HepG2 (cell line): ENCODE measurements around the gene MRPL2. TPM values are rescaled to one million over a fixed set of nuclear protein-coding genes. Genes with fewer than 3 reads are reported as not detected.

Source experiments
- ATAC-seq: fragments of 200-7000 bp; cut with Tn5 transposase; 3 replicates; pipeline ENCODE4 v1.9.1; 2020; ENCODE audit warnings: mild to moderate bottlenecking, moderate library complexity
- BruUV-seq: library from RNA; stranded (reverse); fragments of 400-500 nt; replicated peaks from 2 replicates; lab custom pipeline; 2021; lab: Mats Ljungman, UMichigan
- CTCF ChIA-PET: fragments of 300-600 bp; formaldehyde crosslinking; extraction: SDS; loops from one replicate; lab custom pipeline; 2021; ENCODE audit warnings: low total read pairs, inconsistent platforms, low intra/inter-chr PET ratio; lab: Yijun Ruan, JAX
- POLR2A ChIA-PET: fragments of 350-600 bp; sonication (Branson Sonifier 250); formaldehyde crosslinking; loops from one replicate; lab custom pipeline; 2020; ENCODE audit warnings: antibody characterized with exemption, inconsistent platforms; lab: Yijun Ruan, JAX
- DNase-seq: peaks from one replicate; pipeline ENCODE4 v3.0.0-alpha.2; 2015; ENCODE audit warnings: low spot score
- FAIRE-seq: peaks from 3 replicates; lab custom pipeline; 2011; peaks lifted over from hg19 to GRCh38; lab: Jason Lieb, UNC
- H2AFZ ChIP-seq: one replicate; pipeline ENCODE4 v1.6.1; 2011; ENCODE audit warnings: low read length, inconsistent platforms
- H3K27ac ChIP-seq: fragments of 300-600 bp; 3 replicates; pipeline ENCODE4 v1.8.0; 2011; ENCODE audit warnings: mixed run types, mild to moderate bottlenecking, mixed read lengths, low read length, inconsistent platforms; ENCODE audit not compliant: insufficient read depth; ENCODE audit errors: extremely low read length
- H3K27me3 ChIP-seq, 2 experiments: fragments of 200-600 bp in 1 of 2; 2 replicates in 1 of 2; 3 replicates in 1 of 2; pipeline versions ENCODE4 v1.6.0 to v1.8.0; 2011; ENCODE audit warnings: low read length in 2 of 2, mild to moderate bottlenecking in 2 of 2, moderate library complexity in 2 of 2, inconsistent platforms in 1 of 2; ENCODE audit not compliant: insufficient read depth in 2 of 2, control insufficient read depth in 1 of 2
- H3K36me3 ChIP-seq, 2 experiments: fragments of 200-600 bp in 1 of 2; replicated peaks in 1 of 2; 2 replicates in 1 of 2; 3 replicates in 1 of 2; pipeline versions ENCODE4 v1.5.1 to v1.8.0; 2011; ENCODE audit warnings: low read length in 2 of 2, inconsistent platforms in 1 of 2; ENCODE audit not compliant: insufficient read depth in 2 of 2, control insufficient read depth in 1 of 2
- H3K4me1 ChIP-seq: 2 replicates; pipeline ENCODE4 v1.5.1; 2012; ENCODE audit warnings: low read length, inconsistent platforms; ENCODE audit not compliant: insufficient read depth
- H3K4me2 ChIP-seq: 2 replicates; pipeline ENCODE4 v1.6.0; 2011; ENCODE audit warnings: low read depth, low read length, inconsistent platforms
- H3K4me3 ChIP-seq, 3 experiments: fragments of 200-600 bp in 1 of 3; sonication (generic), shearing (Covaris generic) in 1 of 3; replicated peaks in 1 of 3; 2 replicates each; pipeline ENCODE4 v1.5.1; 2011 to 2016; ENCODE audit warnings: low read length in 3 of 3, inconsistent platforms in 2 of 3, low read depth in 2 of 3, mild to moderate bottlenecking in 2 of 3, control low read depth in 1 of 3, mixed read lengths in 1 of 3; ENCODE audit not compliant: insufficient read depth in 1 of 3
- H3K79me2 ChIP-seq: one replicate; pipeline ENCODE4 v1.6.1; 2011; ENCODE audit warnings: low read length, inconsistent platforms; ENCODE audit not compliant: insufficient read depth
- H3K9ac ChIP-seq: 2 replicates; pipeline ENCODE4 v1.6.0; 2011; ENCODE audit warnings: mild to moderate bottlenecking, low read depth, low read length, inconsistent platforms; ENCODE audit not compliant: insufficient read depth
- H3K9me3 ChIP-seq: 2 replicates; pipeline ENCODE4 v1.5.1; 2012; ENCODE audit warnings: mild to moderate bottlenecking, low read length
- H4K20me1 ChIP-seq: 2 replicates; pipeline ENCODE4 v1.6.0; 2011; ENCODE audit warnings: inconsistent platforms, mild to moderate bottlenecking, low read length, moderate library complexity; ENCODE audit not compliant: insufficient read depth
- ARNT ChIP-seq: fragments of 450-650 bp; IDR thresholded peaks from 2 replicates; pipeline ENCODE4 v1.6.1; 2017
- ETV5 ChIP-seq: IDR thresholded peaks from 2 replicates; pipeline ENCODE4 v1.6.1; 2018; ENCODE audit warnings: missing biosample characterization, missing genetic modification reagents, inconsistent platforms, borderline replicate concordance
- FOXA1 ChIP-seq, 2 experiments: fragments of 450-650 bp in 1 of 2; sonication (generic) in 1 of 2; formaldehyde crosslinking in 1 of 2; IDR thresholded peaks; 2 replicates each; pipeline versions ENCODE4 v1.4.0 to v1.6.1; 2016 to 2020; ENCODE audit warnings: missing genetic modification reagents in 1 of 2
- GPBP1L1 ChIP-seq: sonication (generic); formaldehyde crosslinking; IDR thresholded peaks from 2 replicates; pipeline ENCODE4 v1.5.0; 2020; ENCODE audit warnings: mild to moderate bottlenecking, missing genetic modification reagents
- JUN ChIP-seq: sonication (generic); formaldehyde crosslinking; IDR thresholded peaks from 2 replicates; pipeline ENCODE4 v1.4.0; 2020; ENCODE audit warnings: mild to moderate bottlenecking, missing genetic modification reagents
- PRDM4 ChIP-seq: sonication (generic); formaldehyde crosslinking; IDR thresholded peaks from 2 replicates; pipeline ENCODE4 v1.9.0; 2021; ENCODE audit warnings: missing genetic modification reagents, borderline replicate concordance
- TOPORS ChIP-seq: sonication (generic); formaldehyde crosslinking; IDR thresholded peaks from 2 replicates; pipeline ENCODE4 v1.8.0; 2023; ENCODE audit warnings: mild to moderate bottlenecking, missing genetic modification reagents
- ZBTB4 ChIP-seq: sonication (generic); formaldehyde crosslinking; IDR thresholded peaks from 2 replicates; pipeline ENCODE4 v1.4.0; 2020; ENCODE audit warnings: missing genetic modification reagents, mild to moderate bottlenecking, borderline replicate concordance
- ZNF792 ChIP-seq: IDR thresholded peaks from 2 replicates; pipeline ENCODE4 v1.6.1; 2016
- WGBS: methylation state at CpG from one replicate; pipeline ENCODE4 v1.1.6; 2017; ENCODE audit warnings: low lambda C conversion rate; 5-methylcytosine and 5-hydroxymethylcytosine counted together
- in situ Hi-C: cut with HindIII; loops from 2 replicates; pipeline ENCODE4 v1.10.0; 2017; ENCODE audit warnings: low pct_unique_long_range_greater_than_20kb; ENCODE audit not compliant: extremely low pct_ligation_motif_present
- intact Hi-C: fragments of 100-400 bp; cut with micrococcal nuclease; formaldehyde crosslinking; loops from one replicate; pipeline ENCODE4 v1.10.0; 2022; ENCODE audit not compliant: unreplicated experiment
- polyA plus RNA-seq, 8 experiments: library from polyadenylated mRNA; depleted of rRNA in 3 of 8; stranded (reverse) in 7 of 8; unstranded in 1 of 8; fragments of >200 nt; fragmentation: Illumina TruSeq in 4 of 8; extraction: Trizol in 4 of 8; gene quantifications; 2 replicates each; pipeline versions ENCODE4 v1.2.1 to v1.2.3, GENCODE V29; 2011 to 2016; ENCODE audit warnings: low read depth in 4 of 8, missing spikeins in 1 of 8, mixed read lengths in 1 of 8; ENCODE audit not compliant: insufficient read depth in 1 of 8
- total RNA-seq, 5 experiments: library from RNA; depleted of rRNA; stranded (reverse); fragments of >200 nt; fragmentation: Illumina TruSeq; extraction: Trizol; gene quantifications; 2 replicates each; pipeline ENCODE4 v1.2.3, GENCODE V29; 2016; ENCODE audit warnings: low read depth in 1 of 5
- TF ChIP-seq, protein P1 (sequence below): sonication (generic); formaldehyde crosslinking; conservative IDR thresholded peaks from 2 replicates; pipeline ENCODE4 v1.8.0; 2022; ENCODE audit warnings: low read depth, missing genetic modification reagents

Gene MRPL2
- total and polyA plus RNA-seq, 2 of the 13 experiments (the other 11 are each of a cell fraction or from before 2014, with no cell fraction given) = 56.8 to 65.6 TPM

- peaks cover 17 to 48% of the 10 kb centered on the region in 2 experiments for H3K36me3 ChIP-seq
- peak overlapping the region; percentile 75 to 96 (median 94); a peak in 5 of 6 replicates for H3K4me3 ChIP-seq
- peak overlapping the region; percentile 84 for H3K27ac ChIP-seq
- intact Hi-C loops = loop anchor here (5.0 kb wide), 1 partner anchor 40 kb away; the partner anchor contains the start of genes KLHDC3 and MEA1
- ChIA-PET POLR2A (interaction anchor here (0.9 to 3.4 kb wide), 3 partner anchors 38 to 123 kb away, joined by 3 to 45 read pairs (median 16); partner anchors contain the start of genes CNPY3, KLHDC3 and MEA1), CTCF (no interaction called here)
- no peak for FAIRE-seq
- peaks cover 31% of the 10 kb centered on the region for H3K79me2 ChIP-seq
- peak overlapping the region; percentile 98 for H3K9ac ChIP-seq
- H4K20me1 ChIP-seq = no peaks in the 10 kb centered on the region
- in situ Hi-C loops = no loop called here
- WGBS = 96% methylated on average over 19 of the region's 19 CpGs
- H3K4me1 ChIP-seq = peaks cover 37% of the 10 kb centered on the region
- H3K4me2 ChIP-seq = peak overlapping the region; percentile 91
- no peak for DNase-seq
- H3K9me3 ChIP-seq = no peaks in the 10 kb centered on the region
- TSS peak; percentile 42 for BruUV-seq
- H3K27me3 ChIP-seq = no peaks in the 10 kb centered on the region
- H2AFZ ChIP-seq = no peak overlapping the region
- ATAC-seq = no peak
- TF ChIP-seq ZNF792 (CRISPR knock-in tag) = no peak
- TF ChIP-seq ZBTB4 = peak; percentile 86; the same call in 1 of the 2 replicates
- TF ChIP-seq ETV5 = no peak
- TF ChIP-seq FOXA1 (IDR thresholded peaks at IDR 0.05) = 0 out of 2 replicates have a peak, but pooled peaks have one; percentile 8
- no peak for TF ChIP-seq FOXA1 (CRISPR knock-in tag; IDR thresholded peaks at IDR 0.05)
- no peak for TF ChIP-seq ARNT
- TF ChIP-seq TOPORS = 0 out of 2 replicates have a peak, but pooled peaks have one; percentile 40
- no peak for TF ChIP-seq PRDM4 (CRISPR knock-in tag)
- no peak for TF ChIP-seq GPBP1L1 (CRISPR knock-in tag)
- TF ChIP-seq JUN (CRISPR knock-in tag) = no peak
- TF ChIP-seq, protein P1, sequence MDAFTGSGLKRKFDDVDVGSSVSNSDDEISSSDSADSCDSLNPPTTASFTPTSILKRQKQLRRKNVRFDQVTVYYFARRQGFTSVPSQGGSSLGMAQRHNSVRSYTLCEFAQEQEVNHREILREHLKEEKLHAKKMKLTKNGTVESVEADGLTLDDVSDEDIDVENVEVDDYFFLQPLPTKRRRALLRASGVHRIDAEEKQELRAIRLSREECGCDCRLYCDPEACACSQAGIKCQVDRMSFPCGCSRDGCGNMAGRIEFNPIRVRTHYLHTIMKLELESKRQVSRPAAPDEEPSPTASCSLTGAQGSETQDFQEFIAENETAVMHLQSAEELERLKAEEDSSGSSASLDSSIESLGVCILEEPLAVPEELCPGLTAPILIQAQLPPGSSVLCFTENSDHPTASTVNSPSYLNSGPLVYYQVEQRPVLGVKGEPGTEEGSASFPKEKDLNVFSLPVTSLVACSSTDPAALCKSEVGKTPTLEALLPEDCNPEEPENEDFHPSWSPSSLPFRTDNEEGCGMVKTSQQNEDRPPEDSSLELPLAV (CRISPR knock-in tag) = no peak
Observed at GRCh38 chr6:43052225-43052841, 6.9 kb downstream of the MRPL2 start.
